ENCODE results near the gene SERPING1. TPM values are rescaled to one million over a fixed set of nuclear protein-coding genes. Genes with fewer than 3 reads are reported as not detected.
A peak's percentile ranks its signal among the peaks of the same experiment; 100 is the strongest.

Gene SERPING1
- total RNA-seq, 1 donor from 2014 or later = 61.4 TPM

DNA sequence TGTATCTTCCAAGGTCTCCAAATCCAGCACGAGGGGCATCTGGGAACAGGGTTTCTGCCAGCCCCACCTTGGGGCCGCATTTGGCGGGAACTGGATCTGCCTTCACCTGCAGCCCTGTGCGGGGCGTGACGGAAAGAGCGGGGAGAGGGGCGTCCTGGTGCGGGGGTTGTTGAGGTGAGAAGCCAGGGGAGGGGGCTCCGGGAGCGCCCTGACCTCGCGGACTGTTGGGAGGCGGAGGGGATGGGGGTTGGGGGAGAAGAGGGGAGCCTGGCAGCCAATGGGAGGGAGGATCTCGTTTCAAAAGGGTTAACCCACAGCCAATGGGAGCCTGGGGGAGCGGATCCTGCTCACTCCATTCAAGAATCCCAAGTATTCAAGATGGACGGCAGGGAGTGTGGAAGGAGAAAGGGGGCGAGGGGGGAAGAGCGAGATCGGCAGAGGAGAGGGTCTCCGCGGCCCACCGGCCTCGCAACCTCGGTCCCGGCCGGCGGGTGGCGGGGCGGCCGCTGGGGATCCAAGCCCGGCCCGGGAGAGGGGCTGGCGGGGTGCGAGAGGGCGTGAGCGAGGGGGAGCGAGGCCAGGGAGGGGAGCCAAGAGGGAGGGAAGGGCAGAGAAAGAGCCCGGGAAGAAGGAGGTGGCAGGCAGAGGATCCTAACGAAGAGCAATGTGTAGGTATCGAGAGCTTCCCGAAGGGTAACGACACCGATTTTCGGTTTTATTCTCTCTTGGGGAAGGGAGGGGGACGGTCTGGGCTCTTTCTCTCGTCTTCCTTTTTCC, 40.7 kb downstream of the SERPING1 start:
- DNase-seq (ENCODE audit: low read depth) = peak; percentile 81

DNA sequence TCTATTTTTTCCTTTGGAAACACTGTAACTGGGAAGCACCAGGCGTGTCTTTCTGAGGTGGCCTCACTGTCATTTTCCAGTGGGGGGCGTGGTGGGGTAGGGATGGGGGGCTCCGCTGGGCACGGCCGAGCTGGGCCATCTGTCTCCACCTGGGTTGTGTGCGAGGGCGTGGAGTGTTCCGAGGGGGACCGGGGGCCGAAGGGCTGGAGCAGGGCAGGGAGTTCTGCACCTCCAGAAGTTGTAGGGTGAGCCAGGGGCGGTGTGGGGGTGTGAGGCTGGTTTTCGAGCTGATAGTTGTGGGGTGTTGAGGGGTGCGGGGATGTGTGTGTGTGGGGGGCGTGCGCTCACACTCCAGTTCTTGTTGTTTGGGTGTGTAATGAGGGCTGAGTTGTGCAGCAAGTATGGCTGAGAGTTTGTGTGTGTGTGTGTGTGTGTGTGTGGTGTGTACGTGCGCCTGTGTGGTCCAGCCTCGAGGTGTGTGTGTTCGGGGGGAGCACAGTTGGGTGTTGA, 41.4 kb downstream of the SERPING1 start:
- DNase-seq (ENCODE audit: low read depth) = no peak

GRCh38 chr11:57639321-57640067, 42.0 kb downstream of the SERPING1 start:
- no peak for DNase-seq (ENCODE audit: low read depth)

DNA sequence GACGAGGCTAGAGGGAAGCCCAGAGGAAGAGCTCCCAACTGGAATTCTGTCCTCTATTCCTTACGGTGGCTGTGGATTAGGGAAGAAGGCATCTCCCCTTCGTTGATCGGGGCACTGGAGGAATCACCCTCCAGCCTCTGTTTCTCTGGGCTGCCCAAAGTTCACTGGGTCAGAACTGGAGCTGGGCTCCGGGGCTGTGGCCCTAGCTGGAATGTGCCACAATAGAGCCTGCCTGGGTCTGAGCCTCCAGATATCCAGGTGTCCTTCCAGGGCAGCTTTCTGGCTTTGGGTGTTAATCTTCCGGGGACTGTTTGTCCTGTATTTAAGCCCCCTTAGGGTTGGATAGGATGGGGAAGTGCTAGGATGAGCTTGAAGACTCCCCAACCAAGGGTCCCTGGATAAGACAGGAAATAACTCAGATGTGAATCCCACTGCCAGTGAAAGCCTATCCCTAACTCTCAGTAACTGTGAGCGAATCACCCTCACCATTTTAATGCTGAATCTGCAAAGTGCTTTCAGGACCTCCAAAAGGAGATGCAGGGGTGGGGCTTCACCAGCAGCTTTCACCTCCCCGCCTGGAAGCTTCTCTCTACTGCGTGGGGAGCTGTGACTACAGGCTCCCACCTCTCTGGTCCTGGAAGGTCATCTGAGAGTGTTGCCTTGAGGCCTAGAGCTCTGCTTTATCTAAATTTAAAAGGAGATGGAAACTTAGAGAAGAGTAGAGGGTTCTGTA, 42.7 kb downstream of the SERPING1 start:
- no peak for DNase-seq (ENCODE audit: low read depth)

DNA sequence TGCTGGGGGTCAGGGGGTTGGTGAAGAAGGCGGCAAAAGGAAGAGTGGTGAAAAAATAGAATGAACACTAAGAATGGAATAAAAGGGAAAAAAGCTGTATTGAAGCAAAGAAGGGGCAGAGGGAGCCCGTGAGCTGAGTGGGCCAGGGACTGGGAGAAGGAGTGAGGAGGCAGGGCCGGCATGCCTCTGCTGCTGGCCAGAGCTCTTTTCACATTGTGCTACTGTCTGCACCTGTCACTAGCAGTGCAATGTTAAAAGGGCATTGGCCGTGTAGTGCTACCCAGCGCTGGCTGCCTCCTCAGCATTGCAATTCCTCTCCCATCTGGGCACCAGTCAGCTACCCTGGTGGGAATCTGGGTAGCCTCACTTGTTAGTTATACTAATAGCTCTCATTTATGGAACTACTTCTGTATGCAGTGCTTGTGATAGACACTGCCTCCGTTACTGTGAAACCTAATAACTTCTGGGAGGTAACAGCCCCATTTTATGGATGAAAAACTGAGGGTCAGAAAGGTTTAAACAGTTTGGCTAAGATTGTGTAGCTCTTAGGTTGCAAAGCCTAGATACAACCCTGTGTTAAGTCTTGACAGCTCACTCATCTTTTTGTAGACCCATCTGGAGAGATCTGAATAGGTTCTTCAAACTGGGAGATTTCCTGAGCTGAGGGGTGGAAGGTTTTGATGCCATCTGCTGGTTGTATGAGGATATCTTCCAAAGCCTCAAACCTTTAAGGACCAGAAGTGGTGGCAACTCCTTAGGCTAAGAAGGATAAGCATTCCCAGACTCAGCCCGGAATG, 43.7 kb downstream of the SERPING1 start:
- peak; percentile 75 for DNase-seq (ENCODE audit: low read depth)

DNA sequence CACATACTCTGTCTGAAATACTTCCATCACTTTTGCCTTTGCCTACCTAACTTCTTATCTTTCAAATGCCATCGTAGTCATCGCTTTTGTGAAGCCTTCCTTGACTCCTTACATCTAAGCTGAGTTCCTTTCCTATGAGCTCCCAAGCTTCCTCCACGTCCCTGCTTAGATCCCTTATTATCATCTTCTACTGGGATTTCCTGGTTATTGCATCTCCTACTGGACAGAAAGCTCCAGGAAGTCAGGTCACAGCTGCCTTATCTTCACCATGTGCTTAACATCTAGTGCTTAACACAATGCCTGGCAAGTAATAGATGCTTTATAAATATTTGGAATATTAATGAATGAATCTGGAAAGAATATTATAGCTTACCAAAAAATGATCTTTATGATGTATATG, 46.3 kb downstream of the SERPING1 start:
- no peak for DNase-seq (ENCODE audit: low read depth)

- DNase-seq (ENCODE audit: low read depth) = peak; percentile 60
These were observed 47.5 kb downstream of the SERPING1 start for GRCh38 chr11:57644748-57645688.

DNA sequence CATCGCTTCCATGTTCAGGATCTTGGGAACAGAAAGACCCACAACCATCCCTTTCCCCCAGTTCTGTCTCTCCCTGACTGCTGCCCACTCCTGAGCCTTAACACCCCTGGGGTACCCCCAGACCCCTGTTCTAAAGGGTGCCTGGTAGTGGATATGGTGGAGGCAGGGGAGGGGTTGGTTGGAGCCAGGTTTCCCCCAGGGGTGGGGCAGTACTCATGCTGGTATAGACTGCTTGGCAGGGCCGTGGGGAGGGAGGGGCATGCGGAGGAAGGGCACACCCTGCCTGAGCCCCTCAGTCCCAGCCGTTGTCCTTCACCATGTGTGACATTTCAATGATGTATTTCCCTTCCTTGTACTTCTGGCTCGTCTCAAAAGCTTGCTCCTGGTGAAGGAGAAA, 48.2 kb downstream of the SERPING1 start:
- DNase-seq (ENCODE audit: low read depth) = no peak

GRCh38 chr11:57646194-57646798, 48.8 kb downstream of the SERPING1 start:
- DNase-seq (ENCODE audit: low read depth) = no peak

DNA sequence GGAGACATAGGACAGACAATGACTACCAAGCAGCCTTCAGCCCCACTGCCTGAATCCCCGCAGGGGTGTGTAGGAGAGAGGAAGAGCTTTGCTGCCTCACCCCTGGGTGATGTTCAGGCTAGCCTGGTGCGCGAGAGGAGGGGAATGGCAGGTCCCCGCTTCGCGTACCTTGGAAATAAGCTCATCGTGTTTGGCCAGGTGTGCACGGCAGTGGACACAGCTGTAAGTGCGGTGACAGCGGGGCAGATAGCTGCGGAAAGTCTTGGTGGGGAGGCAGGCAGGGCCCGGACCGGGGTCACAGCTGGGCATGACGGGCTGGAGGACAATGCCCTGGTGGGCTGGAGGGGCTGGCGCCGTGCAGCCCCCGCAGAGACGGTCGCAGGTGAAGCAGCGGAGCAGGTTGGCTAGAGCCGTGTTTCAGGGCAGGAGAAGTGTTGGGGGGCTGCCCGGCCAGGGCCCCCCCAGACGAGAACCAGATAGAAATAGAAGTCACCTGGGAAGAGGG, 49.4 kb downstream of the SERPING1 start:
- no peak for DNase-seq (ENCODE audit: low read depth)

- no peak for DNase-seq (ENCODE audit: low read depth)
These were observed 49.9 kb downstream of the SERPING1 start for GRCh38 chr11:57647372-57647771.

DNA sequence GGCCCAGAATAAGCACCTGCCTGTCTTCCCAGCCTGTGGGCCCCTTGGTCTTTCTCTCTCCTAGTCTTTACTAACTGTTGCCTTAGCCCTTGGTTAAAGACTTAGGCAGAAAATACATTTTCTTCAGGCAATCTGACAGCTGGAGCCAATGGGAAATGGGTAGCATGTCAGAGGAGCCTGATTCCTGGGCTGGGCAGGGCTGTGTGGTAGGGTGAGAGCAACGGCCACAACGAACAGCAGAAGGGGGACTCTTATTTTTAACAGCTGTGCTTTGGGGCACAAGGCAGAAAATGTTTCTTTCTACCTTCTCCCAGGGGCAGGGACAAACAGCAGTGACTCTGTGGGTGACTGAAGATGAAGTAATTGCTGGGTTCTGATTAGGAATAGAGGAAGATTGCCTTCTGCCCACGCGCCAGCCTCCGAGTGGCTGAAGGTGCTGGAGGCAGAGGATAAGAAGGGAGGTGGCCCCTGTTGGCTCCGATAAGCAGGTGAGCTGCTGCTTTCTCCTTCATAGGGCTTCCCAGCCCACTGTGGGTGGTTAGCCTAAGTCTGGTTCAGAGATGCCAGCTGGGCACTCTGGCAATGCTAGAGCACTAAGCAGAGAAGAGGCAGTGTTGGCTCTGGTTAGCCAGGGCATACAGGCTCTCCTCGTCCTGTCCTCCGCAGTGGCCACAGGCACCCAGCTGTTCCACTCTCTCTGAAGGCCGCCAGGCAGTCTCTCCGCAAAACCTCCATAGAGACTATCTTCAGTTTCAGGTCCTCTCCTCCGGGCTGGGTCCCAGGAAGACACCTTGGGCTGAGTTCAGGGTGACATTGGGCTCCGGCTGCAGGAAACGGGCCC, 50.7 kb downstream of the SERPING1 start:
- DNase-seq (ENCODE audit: low read depth) = no peak

GRCh38 chr11:57648801-57649735, 51.6 kb downstream of the SERPING1 start:
- DNase-seq (ENCODE audit: low read depth) = no peak

DNA sequence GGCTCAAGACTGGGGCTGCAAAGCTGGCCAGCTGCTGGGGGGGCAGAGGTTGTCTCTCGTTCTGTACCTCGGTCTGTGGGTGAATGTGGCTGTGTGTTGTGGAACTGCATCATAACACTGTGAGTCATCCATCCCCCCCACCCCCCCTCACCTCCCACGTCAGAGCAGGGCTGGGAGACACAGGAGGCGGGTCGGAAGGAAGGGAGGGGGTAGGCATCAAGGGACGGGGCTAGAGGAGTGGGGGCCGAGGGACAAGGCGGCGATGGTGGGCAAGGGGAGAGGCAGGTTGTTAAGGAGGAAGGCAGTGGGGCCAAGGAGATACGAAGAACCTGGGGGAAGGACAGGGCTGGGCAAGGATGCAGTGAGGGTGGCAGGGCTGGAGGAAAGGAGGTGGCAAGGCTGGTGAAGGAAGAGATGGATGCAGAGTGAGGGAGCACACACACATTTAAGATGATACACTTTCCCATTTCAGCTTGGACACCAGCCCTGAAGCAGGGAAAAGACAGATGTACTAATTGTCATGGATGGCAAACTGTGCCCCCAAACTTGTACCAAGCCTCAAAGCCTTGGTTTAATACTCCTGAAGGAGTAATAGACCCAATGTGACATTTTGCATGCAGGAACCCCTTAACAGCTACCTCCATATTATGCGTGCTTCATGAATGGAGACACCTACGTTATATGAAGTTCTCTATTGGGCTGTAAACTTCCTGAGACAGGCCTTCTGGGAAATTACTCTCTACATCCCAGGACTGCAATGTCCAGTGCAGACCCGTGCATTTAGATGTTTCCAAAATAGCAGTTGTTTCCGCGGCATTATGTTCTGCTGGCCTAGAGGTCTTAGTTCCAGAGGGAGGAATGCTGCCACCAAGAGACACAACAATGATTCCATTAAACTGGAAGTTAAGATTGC, 52.6 kb downstream of the SERPING1 start, which contains the start of gene YPEL4:
Gene YPEL4 (minus strand): TSS at position 87 of the 913 bp plus-strand sequence. CDS start 2,805 bp downstream, outside the sequence.
- DNase-seq (ENCODE audit: low read depth) = peak; percentile 65

DNA sequence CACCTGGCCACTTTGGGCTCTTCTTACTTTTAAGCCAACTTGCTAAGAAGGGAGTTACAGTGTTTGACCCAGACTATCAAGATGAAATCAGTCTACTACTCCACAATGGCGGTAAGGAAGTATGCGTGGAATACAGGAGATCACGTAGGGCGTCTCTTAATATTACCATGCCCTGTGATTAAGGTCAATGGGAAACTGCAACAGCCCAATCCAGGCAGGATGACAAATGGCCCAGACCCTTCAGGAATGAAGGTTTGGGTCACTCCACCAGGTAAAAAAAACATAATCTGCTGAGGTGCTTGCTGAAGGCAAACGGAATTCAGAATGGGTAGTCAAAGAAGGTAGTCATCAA, 53.2 kb downstream of the SERPING1 start:
- peak; percentile 38 for DNase-seq (ENCODE audit: low read depth)

DNA sequence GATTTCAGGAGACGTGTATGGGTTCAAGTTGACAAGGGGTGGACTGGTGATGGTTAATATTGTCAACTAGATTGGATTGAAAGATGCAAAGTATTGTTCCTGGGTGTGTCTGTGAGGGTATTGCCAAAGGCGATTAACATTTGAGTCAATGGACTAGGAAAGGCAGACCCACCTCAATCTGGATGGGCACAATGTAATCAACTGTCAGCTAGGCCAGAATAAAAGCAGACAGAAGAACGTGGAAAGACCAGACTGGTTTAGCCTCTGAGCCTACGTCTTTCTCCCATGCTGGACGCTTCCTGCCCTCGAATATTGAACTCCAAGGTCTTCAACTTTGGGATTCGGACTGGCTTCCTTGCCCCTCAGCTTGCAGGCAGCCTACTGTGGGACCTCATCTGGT, 53.9 kb downstream of the SERPING1 start:
- no peak for DNase-seq (ENCODE audit: low read depth)
